DND-41 (cell line): ENCODE measurements around the gene PRAC2.

ENCODE experiments used
- ATAC-seq: fragments of 200-7000 bp; cut with Tn5 transposase; 3 replicates; pipeline ENCODE4 v1.9.1; 2021; ENCODE audit warnings: low read depth; ENCODE audit not compliant: insufficient read depth
- DNase-seq: peaks from one replicate; pipeline ENCODE4 v3.0.0-alpha.2; 2020
- H2AFZ ChIP-seq: 2 replicates; pipeline ENCODE4 v1.6.0; 2012; ENCODE audit warnings: low read depth, low read length
- H3K27ac ChIP-seq: 2 replicates; pipeline ENCODE4 v1.5.1; 2012; ENCODE audit warnings: low read length, inconsistent platforms
- H3K27me3 ChIP-seq: fragments of 200-600 bp; sonication (generic); 2 replicates; pipeline ENCODE4 v1.6.0; 2012; ENCODE audit warnings: low read length, mild to moderate bottlenecking, inconsistent platforms; ENCODE audit not compliant: insufficient read depth, poor library complexity
- H3K36me3 ChIP-seq: 2 replicates; pipeline ENCODE4 v1.5.1; 2012; ENCODE audit warnings: low read length, inconsistent platforms; ENCODE audit not compliant: insufficient read depth
- H3K4me1 ChIP-seq: 2 replicates; pipeline ENCODE4 v1.5.1; 2012; ENCODE audit warnings: mild to moderate bottlenecking, low read length; ENCODE audit not compliant: insufficient read depth
- H3K4me2 ChIP-seq: 2 replicates; pipeline ENCODE4 v1.6.0; 2012; ENCODE audit warnings: mild to moderate bottlenecking, moderate library complexity, low read length, inconsistent platforms; ENCODE audit not compliant: insufficient read depth
- H3K4me3 ChIP-seq, 2 experiments: fragments of 200-600 bp in 1 of 2; shearing (Covaris generic) in 1 of 2; 2 replicates each; pipeline ENCODE4 v1.5.1; 2012 to 2016; ENCODE audit warnings: inconsistent platforms in 2 of 2, low read length in 2 of 2, mild to moderate bottlenecking in 2 of 2, low read depth in 1 of 2, moderate library complexity in 1 of 2
- H3K79me2 ChIP-seq: 2 replicates; pipeline ENCODE4 v1.6.0; 2012; ENCODE audit warnings: low read length, inconsistent platforms; ENCODE audit not compliant: insufficient read depth
- H3K9ac ChIP-seq: 2 replicates; pipeline ENCODE4 v1.6.0; 2012; ENCODE audit warnings: low read depth, mild to moderate bottlenecking, inconsistent platforms, low read length, moderate library complexity
- H3K9me3 ChIP-seq: 2 replicates; pipeline ENCODE4 v1.5.1; 2012; ENCODE audit warnings: low read length, moderate library complexity, mild to moderate bottlenecking, inconsistent platforms; ENCODE audit not compliant: insufficient read depth, severe bottlenecking
- H4K20me1 ChIP-seq: 2 replicates; pipeline ENCODE4 v1.6.0; 2012; ENCODE audit warnings: low read length; ENCODE audit not compliant: insufficient read depth
- EZH2 ChIP-seq: IDR thresholded peaks from 3 replicates; pipeline ENCODE4 v1.6.1; 2012; ENCODE audit warnings: borderline replicate concordance, low read depth, mild to moderate bottlenecking, moderate library complexity, low read length, inconsistent platforms; ENCODE audit not compliant: severe bottlenecking
- TF ChIP-seq, protein P1 (sequence below): IDR thresholded peaks from 2 replicates; pipeline ENCODE4 v1.5.1; 2012; ENCODE audit warnings: borderline replicate concordance, low read length, moderate library complexity, mild to moderate bottlenecking; ENCODE audit not compliant: poor library complexity, severe bottlenecking; ENCODE audit errors: extremely low read depth

The PRAC2 gene

DNA sequence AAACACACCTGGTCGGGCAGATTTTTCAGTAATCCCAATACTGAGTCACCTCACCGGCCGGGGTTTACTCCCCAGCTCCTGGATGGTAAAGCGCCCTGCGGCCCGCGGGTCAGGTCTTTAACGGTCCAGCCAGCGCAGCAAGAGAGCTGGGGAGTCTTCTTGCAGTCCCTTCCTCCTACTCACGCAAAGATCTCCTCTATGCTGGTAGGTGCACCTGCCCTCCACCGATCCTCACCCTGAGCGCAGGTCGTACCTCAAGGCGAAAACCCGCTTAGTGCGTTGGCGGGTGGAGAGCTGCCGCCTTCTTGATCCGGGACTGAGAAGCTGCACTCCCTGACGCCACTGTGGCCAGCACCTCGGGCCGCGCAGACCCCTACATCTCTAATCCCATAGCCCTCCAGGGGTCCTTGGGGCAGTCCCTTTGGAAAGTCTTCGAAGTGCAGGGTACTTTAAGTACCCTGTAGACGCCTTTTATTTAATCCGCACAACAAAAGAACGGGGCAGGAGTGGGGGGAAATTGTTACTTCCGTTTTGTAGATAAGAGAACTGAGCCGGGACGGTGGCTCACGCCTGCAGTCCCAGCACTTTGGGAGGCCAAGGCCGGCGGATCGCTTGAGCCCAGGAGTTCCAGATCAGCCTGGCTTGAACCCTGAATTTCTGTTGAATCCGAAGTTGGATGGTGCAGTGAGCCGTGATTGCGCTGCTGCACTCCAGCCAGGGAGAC is 16.0 kb downstream of the PRAC2 start:
- ATAC-seq = no peak
- no peak for TF ChIP-seq EZH2
- TF ChIP-seq, protein P1, sequence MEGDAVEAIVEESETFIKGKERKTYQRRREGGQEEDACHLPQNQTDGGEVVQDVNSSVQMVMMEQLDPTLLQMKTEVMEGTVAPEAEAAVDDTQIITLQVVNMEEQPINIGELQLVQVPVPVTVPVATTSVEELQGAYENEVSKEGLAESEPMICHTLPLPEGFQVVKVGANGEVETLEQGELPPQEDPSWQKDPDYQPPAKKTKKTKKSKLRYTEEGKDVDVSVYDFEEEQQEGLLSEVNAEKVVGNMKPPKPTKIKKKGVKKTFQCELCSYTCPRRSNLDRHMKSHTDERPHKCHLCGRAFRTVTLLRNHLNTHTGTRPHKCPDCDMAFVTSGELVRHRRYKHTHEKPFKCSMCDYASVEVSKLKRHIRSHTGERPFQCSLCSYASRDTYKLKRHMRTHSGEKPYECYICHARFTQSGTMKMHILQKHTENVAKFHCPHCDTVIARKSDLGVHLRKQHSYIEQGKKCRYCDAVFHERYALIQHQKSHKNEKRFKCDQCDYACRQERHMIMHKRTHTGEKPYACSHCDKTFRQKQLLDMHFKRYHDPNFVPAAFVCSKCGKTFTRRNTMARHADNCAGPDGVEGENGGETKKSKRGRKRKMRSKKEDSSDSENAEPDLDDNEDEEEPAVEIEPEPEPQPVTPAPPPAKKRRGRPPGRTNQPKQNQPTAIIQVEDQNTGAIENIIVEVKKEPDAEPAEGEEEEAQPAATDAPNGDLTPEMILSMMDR = no peak
- no peaks in the 10 kb centered on the region for H3K9me3 ChIP-seq

DNA sequence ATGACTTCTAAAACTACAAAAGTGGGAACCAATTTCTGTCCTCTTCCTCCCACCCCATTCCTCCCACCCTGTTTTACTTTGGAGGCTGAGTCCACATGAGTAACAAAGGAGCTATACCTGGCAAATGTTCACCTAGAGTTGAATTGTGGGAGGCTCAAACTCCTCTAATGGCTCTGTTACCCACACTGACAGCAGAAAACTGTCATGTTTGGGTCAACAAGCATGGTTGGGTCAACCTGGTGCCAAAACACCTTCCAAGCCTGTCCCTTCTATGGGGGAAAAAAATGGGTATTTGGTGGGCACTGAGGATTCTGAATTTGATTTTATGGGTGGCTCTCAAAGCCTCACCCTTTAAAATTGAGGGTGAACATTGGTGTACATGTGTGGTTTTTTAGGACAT is 17.6 kb downstream of the PRAC2 start:
- peaks cover 49% of the 10 kb centered on the region for H3K27me3 ChIP-seq
- no peak overlapping the region for H3K4me2 ChIP-seq
- DNase-seq = no peak
- TF ChIP-seq, protein P1 = no peak
- no peak for TF ChIP-seq EZH2
- H3K4me3 ChIP-seq = no peak overlapping the region
- no peak overlapping the region for H3K9ac ChIP-seq
- H3K36me3 ChIP-seq = no peaks in the 10 kb centered on the region
- no peaks in the 10 kb centered on the region for H4K20me1 ChIP-seq
- no peaks in the 10 kb centered on the region for H3K4me1 ChIP-seq
- no peak overlapping the region for H3K27ac ChIP-seq
- ATAC-seq = no peak
- no peaks in the 10 kb centered on the region for H3K9me3 ChIP-seq
- no peaks in the 10 kb centered on the region for H3K79me2 ChIP-seq
- H2AFZ ChIP-seq = no peak overlapping the region

More for the DNA sequence above, 16.0 kb downstream of the PRAC2 start:
- DNase-seq = no peak
- Histone ChIP-seq H3K4me2 (no peak overlapping the region), H3K4me3 (no peak overlapping the region), H3K79me2 (no peaks in the 10 kb centered on the region), H3K4me1 (no peaks in the 10 kb centered on the region), H3K27me3 (peaks cover 48% of the 10 kb centered on the region), H2AFZ (no peak overlapping the region), H3K36me3 (no peaks in the 10 kb centered on the region), H4K20me1 (no peaks in the 10 kb centered on the region), H3K27ac (no peak overlapping the region), H3K9ac (no peak overlapping the region)

DNA sequence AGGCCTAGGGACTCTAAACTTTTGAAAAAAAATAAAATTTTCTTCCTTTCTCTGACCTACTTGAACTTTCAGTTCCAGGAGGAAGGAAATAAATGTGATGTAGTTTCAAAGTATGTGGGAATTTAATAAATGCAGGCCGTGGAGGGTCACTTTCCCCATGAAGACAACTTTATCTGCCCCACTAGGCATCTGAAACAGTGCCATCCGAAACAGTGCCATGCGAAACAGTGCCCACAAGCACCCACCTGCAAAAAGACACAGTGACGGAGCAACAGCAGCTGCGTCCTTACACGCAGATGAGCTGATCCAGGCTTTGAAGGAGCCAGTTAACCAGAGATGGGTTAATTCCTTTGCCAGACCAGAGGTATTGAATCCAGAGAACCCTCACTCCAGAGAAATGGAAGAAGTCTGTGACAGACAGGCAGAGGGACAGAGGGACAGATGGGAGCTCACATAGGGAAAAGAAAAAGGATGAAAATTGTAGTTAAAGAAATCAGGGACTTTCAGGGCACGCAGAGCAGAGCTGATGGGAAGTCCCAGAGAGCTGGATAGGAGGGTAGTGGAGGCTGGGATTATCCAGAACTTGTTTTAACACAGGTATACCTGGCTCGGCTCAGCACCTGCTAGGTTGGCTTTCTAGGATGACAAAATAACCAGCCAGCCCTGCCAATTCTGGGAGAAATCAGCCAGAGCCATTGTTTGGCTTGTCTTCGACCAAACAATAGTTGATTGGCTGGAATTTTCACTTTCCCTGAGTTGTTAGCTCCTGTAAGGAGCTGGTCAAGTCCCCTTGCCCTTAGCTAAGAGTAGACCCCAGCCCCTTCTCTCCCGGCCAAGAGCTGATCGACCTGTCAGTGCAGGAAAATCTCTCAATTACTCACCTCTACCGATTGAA is 22.6 kb downstream of the PRAC2 start:
- Histone ChIP-seq H3K27ac (no peak overlapping the region), H3K79me2 (no peaks in the 10 kb centered on the region), H3K4me3 (no peak overlapping the region), H4K20me1 (no peaks in the 10 kb centered on the region), H2AFZ (no peak overlapping the region), H3K27me3 (peaks cover 63% of the 10 kb centered on the region), H3K9me3 (no peaks in the 10 kb centered on the region), H3K9ac (no peak overlapping the region), H3K4me2 (no peak overlapping the region), H3K36me3 (no peaks in the 10 kb centered on the region), H3K4me1 (no peaks in the 10 kb centered on the region)
- ATAC-seq (no peak), DNase-seq (no peak)
- no peak for TF ChIP-seq EZH2
- TF ChIP-seq, protein P1 = no peak
